VCaP (cell line): Measurements from ENCODE around the gene FXYD7.
"Not testable (repeated sequence)": the region's sequence is repeated elsewhere in the genome, so short reads cannot be mapped to it uniquely, and the experiment has no call there.

Source experiments
- H3K27ac ChIP-seq: fragments of 450-650 bp; 2 replicates; pipeline ENCODE4 v1.5.1; 2017
- CTCF ChIP-seq: fragments of 450-650 bp; conservative IDR thresholded peaks from 2 replicates; pipeline ENCODE4 v1.5.1; 2017; ENCODE audit warnings: mild to moderate bottlenecking, moderate library complexity

The FXYD7 gene

DNA sequence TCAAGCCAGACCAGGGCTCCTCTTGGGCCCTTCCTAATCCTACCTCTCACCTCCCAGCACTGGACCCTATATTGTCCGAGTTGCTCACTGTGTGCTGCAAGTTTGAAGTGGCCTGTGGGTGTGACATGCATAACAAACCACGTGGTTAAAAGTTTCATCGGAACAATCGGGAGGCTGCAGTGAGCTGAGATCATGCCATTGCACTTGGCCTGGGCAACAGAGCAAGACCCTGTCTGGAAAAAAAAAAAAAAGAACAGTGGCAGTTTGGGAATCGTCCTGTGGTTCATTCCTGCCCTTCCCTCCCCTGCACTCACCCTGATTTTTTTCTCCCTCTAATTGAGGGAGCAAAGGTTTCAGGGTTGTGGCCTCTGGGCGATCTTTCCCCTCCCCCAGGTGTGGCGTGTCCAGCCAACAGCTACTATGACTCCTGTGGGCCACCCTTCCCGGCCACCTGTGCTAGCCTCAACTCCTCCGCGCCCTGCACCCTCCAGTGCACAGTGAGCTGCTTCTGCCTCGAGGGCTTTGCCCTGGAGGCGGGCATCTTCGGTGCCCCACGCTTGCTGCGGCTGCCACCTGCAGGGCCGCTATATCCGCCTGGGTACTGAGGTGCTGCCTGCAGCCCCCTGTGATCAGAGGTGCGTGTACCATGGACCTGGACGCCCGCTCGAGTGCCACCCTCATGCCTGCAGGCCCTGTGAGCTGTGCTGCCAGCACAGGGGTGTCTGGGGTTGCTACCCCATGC lies 43.7 kb upstream of the FXYD7 start:
- no peak for TF ChIP-seq CTCF
- H3K27ac ChIP-seq = no peak overlapping the region

DNA sequence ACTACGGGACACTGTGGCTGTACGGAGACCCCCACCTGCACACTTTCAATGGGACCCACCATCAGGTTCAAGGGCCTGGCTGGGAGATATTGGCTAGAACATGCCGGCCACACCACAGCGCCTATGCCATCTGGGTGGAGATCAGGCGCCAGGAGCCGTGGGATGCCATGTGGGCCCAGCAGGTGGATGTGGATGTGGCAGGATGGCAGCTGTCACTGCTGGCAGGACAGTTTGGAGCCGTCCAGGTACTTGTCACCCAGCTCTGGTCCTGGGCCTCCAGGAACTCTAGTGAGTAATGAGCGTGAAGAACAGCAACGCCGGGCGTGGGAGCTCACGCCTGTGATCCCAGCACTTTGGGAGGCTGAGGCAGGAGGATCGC lies 43.2 kb upstream of the FXYD7 start:
- H3K27ac ChIP-seq = no peak overlapping the region
- no peak for TF ChIP-seq CTCF

GRCh38 chr19:35100588-35101533 lies 42.2 kb upstream of the FXYD7 start:
- no peak for TF ChIP-seq CTCF
- no peak overlapping the region for H3K27ac ChIP-seq

DNA sequence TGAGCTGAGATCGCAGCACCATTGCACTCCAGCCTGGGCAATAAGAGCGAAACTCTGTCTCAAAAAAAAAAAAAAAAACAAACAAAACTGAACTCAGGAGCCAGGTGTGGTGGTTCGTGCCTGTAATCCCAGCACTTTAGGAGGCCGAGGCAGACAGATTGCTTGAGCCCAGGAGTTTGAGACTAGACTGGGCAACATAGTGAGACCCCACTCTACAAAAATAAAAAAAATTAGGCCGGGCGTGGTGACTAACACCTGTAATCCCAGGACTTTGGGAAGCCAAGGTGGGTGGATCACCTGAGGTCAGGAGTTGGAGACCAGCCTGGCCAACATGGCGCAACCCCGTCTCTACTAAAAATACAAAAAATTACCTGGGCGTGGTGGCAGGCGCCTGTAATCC lies 41.1 kb upstream of the FXYD7 start:
- not testable (repeated sequence) for H3K27ac ChIP-seq

GRCh38 chr19:35103614-35104013 lies 39.4 kb upstream of the FXYD7 start:
- H3K27ac ChIP-seq = not testable (repeated sequence)

DNA sequence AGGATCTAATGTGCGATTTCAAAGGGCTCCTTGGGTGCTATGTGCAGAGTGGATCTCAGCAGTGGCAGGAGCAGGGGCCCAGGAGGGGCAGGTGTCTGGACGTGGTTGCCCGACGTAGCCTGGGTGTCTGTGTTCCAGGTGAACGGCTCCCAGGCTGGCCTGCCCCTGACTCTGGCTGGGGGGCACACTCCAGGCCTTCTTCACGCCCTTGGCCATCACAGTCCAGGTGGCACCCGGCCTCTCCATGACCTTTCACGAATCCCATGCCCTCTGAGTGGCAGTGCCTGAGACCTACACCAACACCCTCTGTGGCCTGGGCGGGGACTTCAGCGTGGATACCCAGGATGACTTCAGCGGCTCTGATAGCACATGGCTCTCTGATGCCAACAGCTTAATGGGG lies 38.7 kb upstream of the FXYD7 start:
- no peak overlapping the region for H3K27ac ChIP-seq
- no peak for TF ChIP-seq CTCF

DNA sequence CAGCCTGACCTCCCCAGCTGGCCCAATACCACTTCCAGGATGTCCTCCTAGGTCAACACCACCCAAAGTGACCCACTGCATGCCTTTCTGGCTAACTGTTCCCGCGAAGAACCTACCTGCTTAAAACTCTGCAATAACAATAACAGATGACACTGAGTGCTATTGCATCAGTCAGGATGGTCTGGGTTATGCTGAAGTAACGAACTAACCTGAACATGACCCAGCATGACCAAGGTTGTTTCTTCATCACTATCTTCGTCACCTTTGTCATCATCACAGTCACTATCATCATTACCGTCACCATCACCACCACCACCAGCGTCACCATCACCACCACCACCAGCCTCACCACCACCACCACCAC lies 38.0 kb upstream of the FXYD7 start:
- no peak overlapping the region for H3K27ac ChIP-seq
- TF ChIP-seq CTCF = no peak

DNA sequence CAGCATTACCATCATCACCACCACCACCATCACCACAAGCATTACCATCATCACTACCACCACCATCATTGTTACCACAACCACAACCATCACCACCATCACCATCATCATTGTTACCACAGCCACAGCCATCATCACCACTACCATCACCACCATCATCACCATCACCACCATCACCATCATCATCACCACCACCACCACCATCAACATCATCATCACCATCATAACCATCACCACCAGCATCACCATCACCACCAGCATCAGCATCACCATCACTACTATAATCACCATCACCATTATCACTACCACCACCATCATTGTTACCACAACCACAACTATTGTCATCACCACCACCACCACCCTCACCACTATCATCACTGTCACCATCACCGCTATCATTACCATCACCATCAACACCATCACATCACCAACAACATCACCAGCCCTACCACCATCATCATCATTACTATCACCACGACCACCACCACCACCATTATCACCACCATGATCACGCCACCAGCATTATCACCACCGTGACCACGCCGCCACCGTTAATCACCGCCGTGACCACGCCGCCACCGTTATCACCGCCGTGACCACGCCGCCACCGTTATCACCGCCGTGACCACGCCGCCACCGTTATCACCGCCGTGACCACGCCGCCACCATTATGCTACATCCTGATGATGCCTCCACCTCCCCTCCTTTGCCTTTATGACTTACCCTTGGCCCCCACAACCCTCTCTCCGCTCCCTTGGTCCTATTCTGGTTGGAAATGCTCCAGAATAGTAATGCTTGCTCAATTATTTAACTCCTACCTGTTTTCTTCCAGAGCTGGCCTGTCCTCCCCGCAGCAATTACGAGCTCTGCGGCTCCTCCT lies 37.4 kb upstream of the FXYD7 start:
- no peak overlapping the region for H3K27ac ChIP-seq
- no peak for TF ChIP-seq CTCF
